HepG2 (cell line): Measurements from ENCODE around the gene ASXL1. TPM values are rescaled to one million over a fixed set of nuclear protein-coding genes. Genes with fewer than 3 reads are reported as not detected.

ENCODE experiments used
- ATAC-seq: fragments of 200-7000 bp; cut with Tn5 transposase; 3 replicates; pipeline ENCODE4 v1.9.1; 2020; ENCODE audit warnings: mild to moderate bottlenecking, moderate library complexity
- BruUV-seq: library from RNA; stranded (reverse); fragments of 400-500 nt; replicated peaks from 2 replicates; lab custom pipeline; 2021; lab: Mats Ljungman, UMichigan
- CTCF ChIA-PET: fragments of 300-600 bp; formaldehyde crosslinking; extraction: SDS; loops from one replicate; lab custom pipeline; 2021; ENCODE audit warnings: low total read pairs, inconsistent platforms, low intra/inter-chr PET ratio; lab: Yijun Ruan, JAX
- POLR2A ChIA-PET: fragments of 350-600 bp; sonication (Branson Sonifier 250); formaldehyde crosslinking; loops from one replicate; lab custom pipeline; 2020; ENCODE audit warnings: antibody characterized with exemption, inconsistent platforms; lab: Yijun Ruan, JAX
- DNase-seq: peaks from one replicate; pipeline ENCODE4 v3.0.0-alpha.2; 2015; ENCODE audit warnings: low spot score
- FAIRE-seq: peaks from 3 replicates; lab custom pipeline; 2011; peaks lifted over from hg19 to GRCh38; lab: Jason Lieb, UNC
- H2AFZ ChIP-seq: one replicate; pipeline ENCODE4 v1.6.1; 2011; ENCODE audit warnings: low read length, inconsistent platforms
- H3K27ac ChIP-seq: fragments of 300-600 bp; 3 replicates; pipeline ENCODE4 v1.8.0; 2011; ENCODE audit warnings: mixed run types, mild to moderate bottlenecking, mixed read lengths, low read length, inconsistent platforms; ENCODE audit not compliant: insufficient read depth; ENCODE audit errors: extremely low read length
- H3K27me3 ChIP-seq, 2 experiments: fragments of 200-600 bp in 1 of 2; 2 replicates in 1 of 2; 3 replicates in 1 of 2; pipeline versions ENCODE4 v1.6.0 to v1.8.0; 2011; ENCODE audit warnings: low read length in 2 of 2, mild to moderate bottlenecking in 2 of 2, moderate library complexity in 2 of 2, inconsistent platforms in 1 of 2; ENCODE audit not compliant: insufficient read depth in 2 of 2, control insufficient read depth in 1 of 2
- H3K36me3 ChIP-seq, 2 experiments: fragments of 200-600 bp in 1 of 2; replicated peaks in 1 of 2; 2 replicates in 1 of 2; 3 replicates in 1 of 2; pipeline versions ENCODE4 v1.5.1 to v1.8.0; 2011; ENCODE audit warnings: low read length in 2 of 2, inconsistent platforms in 1 of 2; ENCODE audit not compliant: insufficient read depth in 2 of 2, control insufficient read depth in 1 of 2
- H3K4me1 ChIP-seq: 2 replicates; pipeline ENCODE4 v1.5.1; 2012; ENCODE audit warnings: low read length, inconsistent platforms; ENCODE audit not compliant: insufficient read depth
- H3K4me2 ChIP-seq: 2 replicates; pipeline ENCODE4 v1.6.0; 2011; ENCODE audit warnings: low read depth, low read length, inconsistent platforms
- H3K4me3 ChIP-seq, 3 experiments: fragments of 200-600 bp in 1 of 3; sonication (generic), shearing (Covaris generic) in 1 of 3; replicated peaks in 1 of 3; 2 replicates each; pipeline ENCODE4 v1.5.1; 2011 to 2016; ENCODE audit warnings: low read length in 3 of 3, inconsistent platforms in 2 of 3, low read depth in 2 of 3, mild to moderate bottlenecking in 2 of 3, control low read depth in 1 of 3, mixed read lengths in 1 of 3; ENCODE audit not compliant: insufficient read depth in 1 of 3
- H3K79me2 ChIP-seq: one replicate; pipeline ENCODE4 v1.6.1; 2011; ENCODE audit warnings: low read length, inconsistent platforms; ENCODE audit not compliant: insufficient read depth
- H3K9ac ChIP-seq: 2 replicates; pipeline ENCODE4 v1.6.0; 2011; ENCODE audit warnings: mild to moderate bottlenecking, low read depth, low read length, inconsistent platforms; ENCODE audit not compliant: insufficient read depth
- H3K9me3 ChIP-seq: 2 replicates; pipeline ENCODE4 v1.5.1; 2012; ENCODE audit warnings: mild to moderate bottlenecking, low read length
- H4K20me1 ChIP-seq: 2 replicates; pipeline ENCODE4 v1.6.0; 2011; ENCODE audit warnings: inconsistent platforms, mild to moderate bottlenecking, low read length, moderate library complexity; ENCODE audit not compliant: insufficient read depth
- DBP ChIP-seq: sonication (generic); formaldehyde crosslinking; IDR thresholded peaks from 2 replicates; pipeline ENCODE4 v1.4.0; 2020; ENCODE audit warnings: missing genetic modification reagents; ENCODE audit errors: not compliant biosample characterization
- GFI1 ChIP-seq: sonication (generic); formaldehyde crosslinking; IDR thresholded peaks from 2 replicates; pipeline ENCODE4 v1.5.0; 2020; ENCODE audit warnings: missing genetic modification reagents, mild to moderate bottlenecking, borderline replicate concordance
- HNF4G ChIP-seq, 2 experiments: sonication (generic) in 1 of 2; formaldehyde crosslinking in 1 of 2; IDR thresholded peaks; 2 replicates each; pipeline versions ENCODE4 v1.4.0 to v1.6.1; 2011 to 2020; ENCODE audit warnings: borderline replicate concordance in 2 of 2, low read depth in 2 of 2, mild to moderate bottlenecking in 2 of 2, low read length in 1 of 2, missing genetic modification reagents in 1 of 2, moderate library complexity in 1 of 2
- HOXA3 ChIP-seq: sonication (generic); formaldehyde crosslinking; IDR thresholded peaks from 2 replicates; pipeline ENCODE4 v1.5.0; 2020; ENCODE audit warnings: missing genetic modification reagents
- ISL2 ChIP-seq: sonication (generic); formaldehyde crosslinking; IDR thresholded peaks from 2 replicates; pipeline ENCODE4 v1.5.0; 2020; ENCODE audit warnings: missing genetic modification reagents
- KLF13 ChIP-seq: sonication (generic); formaldehyde crosslinking; IDR thresholded peaks from 2 replicates; pipeline ENCODE4 v1.4.0; 2020; ENCODE audit warnings: mild to moderate bottlenecking, missing genetic modification reagents
- NCOA1 ChIP-seq: sonication (generic); formaldehyde crosslinking; IDR thresholded peaks from 2 replicates; pipeline ENCODE4 v1.9.0; 2021; ENCODE audit warnings: missing genetic modification reagents
- NFYC ChIP-seq: IDR thresholded peaks from 2 replicates; pipeline ENCODE4 v1.6.1; 2016; ENCODE audit warnings: missing genetic modification reagents, missing compliant biosample characterization
- PLRG1 ChIP-seq: fragments of 450-650 bp; conservative IDR thresholded peaks from 2 replicates; pipeline ENCODE4 v1.6.1; 2016
- REXO4 ChIP-seq: sonication (generic); formaldehyde crosslinking; IDR thresholded peaks from 2 replicates; pipeline ENCODE4 v1.8.0; 2022; ENCODE audit warnings: missing genetic modification reagents, mild to moderate bottlenecking, borderline replicate concordance
- SMAD3 ChIP-seq: sonication (generic); formaldehyde crosslinking; IDR thresholded peaks from 2 replicates; pipeline ENCODE4 v1.4.0; 2020; ENCODE audit warnings: missing genetic modification reagents
- TEF ChIP-seq: sonication (generic); formaldehyde crosslinking; IDR thresholded peaks from 2 replicates; pipeline ENCODE4 v1.5.0; 2020; ENCODE audit warnings: missing genetic modification reagents
- ZNF781 ChIP-seq: sonication (generic); formaldehyde crosslinking; IDR thresholded peaks from 2 replicates; pipeline ENCODE4 v1.5.1; 2020; ENCODE audit warnings: borderline replicate concordance, mild to moderate bottlenecking, missing genetic modification reagents; ENCODE audit errors: not compliant biosample characterization
- WGBS: methylation state at CpG from one replicate; pipeline ENCODE4 v1.1.6; 2017; ENCODE audit warnings: low lambda C conversion rate; 5-methylcytosine and 5-hydroxymethylcytosine counted together
- in situ Hi-C: cut with HindIII; loops from 2 replicates; pipeline ENCODE4 v1.10.0; 2017; ENCODE audit warnings: low pct_unique_long_range_greater_than_20kb; ENCODE audit not compliant: extremely low pct_ligation_motif_present
- intact Hi-C: fragments of 100-400 bp; cut with micrococcal nuclease; formaldehyde crosslinking; loops from one replicate; pipeline ENCODE4 v1.10.0; 2022; ENCODE audit not compliant: unreplicated experiment
- polyA plus RNA-seq, 8 experiments: library from polyadenylated mRNA; depleted of rRNA in 3 of 8; stranded (reverse) in 7 of 8; unstranded in 1 of 8; fragments of >200 nt; fragmentation: Illumina TruSeq in 4 of 8; extraction: Trizol in 4 of 8; gene quantifications; 2 replicates each; pipeline versions ENCODE4 v1.2.1 to v1.2.3, GENCODE V29; 2011 to 2016; ENCODE audit warnings: low read depth in 4 of 8, missing spikeins in 1 of 8, mixed read lengths in 1 of 8; ENCODE audit not compliant: insufficient read depth in 1 of 8
- total RNA-seq, 5 experiments: library from RNA; depleted of rRNA; stranded (reverse); fragments of >200 nt; fragmentation: Illumina TruSeq; extraction: Trizol; gene quantifications; 2 replicates each; pipeline ENCODE4 v1.2.3, GENCODE V29; 2016; ENCODE audit warnings: low read depth in 1 of 5
- TF ChIP-seq, protein P1 (sequence below): sonication (generic); formaldehyde crosslinking; IDR thresholded peaks from 2 replicates; pipeline ENCODE4; 2020; ENCODE audit warnings: missing genetic modification reagents, mild to moderate bottlenecking, borderline replicate concordance
- TF ChIP-seq, protein P2 (sequence below): sonication (generic); formaldehyde crosslinking; IDR thresholded peaks from 2 replicates; pipeline ENCODE4 v1.4.0; 2020; ENCODE audit warnings: missing genetic modification reagents

The ASXL1 gene
- total and polyA plus RNA-seq, 2 of the 13 experiments (the other 11 are each of a cell fraction or from before 2014, with no cell fraction given), result 62.1 to 74.8 TPM

DNA sequence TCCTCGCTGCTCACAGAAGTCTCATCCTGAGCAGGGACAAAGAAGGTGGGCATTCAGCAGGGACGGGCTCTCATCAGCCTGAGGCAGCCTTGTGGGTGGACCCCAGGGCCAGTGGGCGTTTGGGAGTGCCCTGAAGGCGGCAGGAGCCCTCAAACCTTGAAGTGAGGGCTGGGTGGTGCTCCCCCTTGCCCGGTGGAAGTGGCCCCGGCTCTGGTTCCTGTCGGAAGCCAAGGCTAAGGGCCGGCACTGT, 116.5 kb downstream of the ASXL1 start:
- WGBS, result 2% methylated on average over 7 of the region's 8 CpGs
- ChIA-PET POLR2A (interaction anchor here (0.6 to 7.0 kb wide), 9 partner anchors 8 to 730 kb away, joined by 3 to 81 read pairs (median 3); no protein-coding TSS in a partner anchor), CTCF (no interaction called here)
- peak overlapping the region; percentile 50 to 73 (median 51); a peak in 5 of 6 replicates for H3K4me3 ChIP-seq
- BruUV-seq, result no TSS peak
- no peaks in the 10 kb centered on the region for H3K27me3 ChIP-seq
- H3K4me1 ChIP-seq, result peaks cover 100% of the 10 kb centered on the region
- ATAC-seq (no peak), DNase-seq (no peak), FAIRE-seq (no peak)
- intact Hi-C loops, result no loop called here
- in situ Hi-C loops, result loop anchor here (5.0 kb wide), 2 partner anchors 38 to 178 kb away; no protein-coding TSS in a partner anchor
- peaks cover 49% of the 10 kb centered on the region; the same call in 1 of the 2 replicates for H4K20me1 ChIP-seq
- H3K36me3 ChIP-seq, result peaks cover 8 to 29% of the 10 kb centered on the region in 2 experiments; a peak in 4 of 5 replicates
- peak overlapping the region; percentile 69 for H3K9ac ChIP-seq
- no peak overlapping the region for H2AFZ ChIP-seq
- H3K4me2 ChIP-seq, result peak overlapping the region; percentile 95
- H3K9me3 ChIP-seq, result no peaks in the 10 kb centered on the region
- H3K79me2 ChIP-seq, result peaks cover 96% of the 10 kb centered on the region
- H3K27ac ChIP-seq, result peak overlapping the region; percentile 85
- TF ChIP-seq HOXA3, result peak; percentile 10
- TF ChIP-seq, protein P1, sequence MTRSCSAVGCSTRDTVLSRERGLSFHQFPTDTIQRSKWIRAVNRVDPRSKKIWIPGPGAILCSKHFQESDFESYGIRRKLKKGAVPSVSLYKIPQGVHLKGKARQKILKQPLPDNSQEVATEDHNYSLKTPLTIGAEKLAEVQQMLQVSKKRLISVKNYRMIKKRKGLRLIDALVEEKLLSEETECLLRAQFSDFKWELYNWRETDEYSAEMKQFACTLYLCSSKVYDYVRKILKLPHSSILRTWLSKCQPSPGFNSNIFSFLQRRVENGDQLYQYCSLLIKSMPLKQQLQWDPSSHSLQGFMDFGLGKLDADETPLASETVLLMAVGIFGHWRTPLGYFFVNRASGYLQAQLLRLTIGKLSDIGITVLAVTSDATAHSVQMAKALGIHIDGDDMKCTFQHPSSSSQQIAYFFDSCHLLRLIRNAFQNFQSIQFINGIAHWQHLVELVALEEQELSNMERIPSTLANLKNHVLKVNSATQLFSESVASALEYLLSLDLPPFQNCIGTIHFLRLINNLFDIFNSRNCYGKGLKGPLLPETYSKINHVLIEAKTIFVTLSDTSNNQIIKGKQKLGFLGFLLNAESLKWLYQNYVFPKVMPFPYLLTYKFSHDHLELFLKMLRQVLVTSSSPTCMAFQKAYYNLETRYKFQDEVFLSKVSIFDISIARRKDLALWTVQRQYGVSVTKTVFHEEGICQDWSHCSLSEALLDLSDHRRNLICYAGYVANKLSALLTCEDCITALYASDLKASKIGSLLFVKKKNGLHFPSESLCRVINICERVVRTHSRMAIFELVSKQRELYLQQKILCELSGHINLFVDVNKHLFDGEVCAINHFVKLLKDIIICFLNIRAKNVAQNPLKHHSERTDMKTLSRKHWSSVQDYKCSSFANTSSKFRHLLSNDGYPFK (CRISPR knock-in tag), result no peak
- TF ChIP-seq HNF4G (IDR thresholded peaks at IDR 0.05; ENCODE audit: borderline replicate concordance, low read depth, low read length), result no peak
- no peak for TF ChIP-seq HNF4G (CRISPR knock-in tag; IDR thresholded peaks at IDR 0.05; ENCODE audit: borderline replicate concordance, low read depth)
- no peak for TF ChIP-seq SMAD3 (CRISPR knock-in tag)
- peak; percentile 69; the same call in 1 of the 2 replicates for TF ChIP-seq ISL2 (CRISPR knock-in tag)
- peak; percentile 2; the same call in 1 of the 2 replicates for TF ChIP-seq GFI1 (CRISPR knock-in tag)
- no peak for TF ChIP-seq PLRG1
- TF ChIP-seq DBP (CRISPR knock-in tag), result peak; percentile 85
- TF ChIP-seq NCOA1 (CRISPR knock-in tag), result peak; percentile 83; the same call in 1 of the 2 replicates
- TF ChIP-seq ZNF781 (CRISPR knock-in tag), result peak; percentile 1
- TF ChIP-seq REXO4 (CRISPR knock-in tag), result no peak
- TF ChIP-seq, protein P2, sequence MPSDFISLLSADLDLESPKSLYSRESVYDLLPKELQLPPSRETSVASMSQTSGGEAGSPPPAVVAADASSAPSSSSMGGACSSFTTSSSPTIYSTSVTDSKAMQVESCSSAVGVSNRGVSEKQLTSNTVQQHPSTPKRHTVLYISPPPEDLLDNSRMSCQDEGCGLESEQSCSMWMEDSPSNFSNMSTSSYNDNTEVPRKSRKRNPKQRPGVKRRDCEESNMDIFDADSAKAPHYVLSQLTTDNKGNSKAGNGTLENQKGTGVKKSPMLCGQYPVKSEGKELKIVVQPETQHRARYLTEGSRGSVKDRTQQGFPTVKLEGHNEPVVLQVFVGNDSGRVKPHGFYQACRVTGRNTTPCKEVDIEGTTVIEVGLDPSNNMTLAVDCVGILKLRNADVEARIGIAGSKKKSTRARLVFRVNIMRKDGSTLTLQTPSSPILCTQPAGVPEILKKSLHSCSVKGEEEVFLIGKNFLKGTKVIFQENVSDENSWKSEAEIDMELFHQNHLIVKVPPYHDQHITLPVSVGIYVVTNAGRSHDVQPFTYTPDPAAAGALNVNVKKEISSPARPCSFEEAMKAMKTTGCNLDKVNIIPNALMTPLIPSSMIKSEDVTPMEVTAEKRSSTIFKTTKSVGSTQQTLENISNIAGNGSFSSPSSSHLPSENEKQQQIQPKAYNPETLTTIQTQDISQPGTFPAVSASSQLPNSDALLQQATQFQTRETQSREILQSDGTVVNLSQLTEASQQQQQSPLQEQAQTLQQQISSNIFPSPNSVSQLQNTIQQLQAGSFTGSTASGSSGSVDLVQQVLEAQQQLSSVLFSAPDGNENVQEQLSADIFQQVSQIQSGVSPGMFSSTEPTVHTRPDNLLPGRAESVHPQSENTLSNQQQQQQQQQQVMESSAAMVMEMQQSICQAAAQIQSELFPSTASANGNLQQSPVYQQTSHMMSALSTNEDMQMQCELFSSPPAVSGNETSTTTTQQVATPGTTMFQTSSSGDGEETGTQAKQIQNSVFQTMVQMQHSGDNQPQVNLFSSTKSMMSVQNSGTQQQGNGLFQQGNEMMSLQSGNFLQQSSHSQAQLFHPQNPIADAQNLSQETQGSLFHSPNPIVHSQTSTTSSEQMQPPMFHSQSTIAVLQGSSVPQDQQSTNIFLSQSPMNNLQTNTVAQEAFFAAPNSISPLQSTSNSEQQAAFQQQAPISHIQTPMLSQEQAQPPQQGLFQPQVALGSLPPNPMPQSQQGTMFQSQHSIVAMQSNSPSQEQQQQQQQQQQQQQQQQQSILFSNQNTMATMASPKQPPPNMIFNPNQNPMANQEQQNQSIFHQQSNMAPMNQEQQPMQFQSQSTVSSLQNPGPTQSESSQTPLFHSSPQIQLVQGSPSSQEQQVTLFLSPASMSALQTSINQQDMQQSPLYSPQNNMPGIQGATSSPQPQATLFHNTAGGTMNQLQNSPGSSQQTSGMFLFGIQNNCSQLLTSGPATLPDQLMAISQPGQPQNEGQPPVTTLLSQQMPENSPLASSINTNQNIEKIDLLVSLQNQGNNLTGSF, result no peak; the same call in 1 of the 2 replicates
- no peak for TF ChIP-seq NFYC (CRISPR knock-in tag)
- TF ChIP-seq TEF (CRISPR knock-in tag), result 0 out of 2 replicates have a peak, but pooled peaks have one; percentile 58
- no peak for TF ChIP-seq KLF13 (CRISPR knock-in tag)
